Measurements from ENCODE around the gene CXXC5.

DNA sequence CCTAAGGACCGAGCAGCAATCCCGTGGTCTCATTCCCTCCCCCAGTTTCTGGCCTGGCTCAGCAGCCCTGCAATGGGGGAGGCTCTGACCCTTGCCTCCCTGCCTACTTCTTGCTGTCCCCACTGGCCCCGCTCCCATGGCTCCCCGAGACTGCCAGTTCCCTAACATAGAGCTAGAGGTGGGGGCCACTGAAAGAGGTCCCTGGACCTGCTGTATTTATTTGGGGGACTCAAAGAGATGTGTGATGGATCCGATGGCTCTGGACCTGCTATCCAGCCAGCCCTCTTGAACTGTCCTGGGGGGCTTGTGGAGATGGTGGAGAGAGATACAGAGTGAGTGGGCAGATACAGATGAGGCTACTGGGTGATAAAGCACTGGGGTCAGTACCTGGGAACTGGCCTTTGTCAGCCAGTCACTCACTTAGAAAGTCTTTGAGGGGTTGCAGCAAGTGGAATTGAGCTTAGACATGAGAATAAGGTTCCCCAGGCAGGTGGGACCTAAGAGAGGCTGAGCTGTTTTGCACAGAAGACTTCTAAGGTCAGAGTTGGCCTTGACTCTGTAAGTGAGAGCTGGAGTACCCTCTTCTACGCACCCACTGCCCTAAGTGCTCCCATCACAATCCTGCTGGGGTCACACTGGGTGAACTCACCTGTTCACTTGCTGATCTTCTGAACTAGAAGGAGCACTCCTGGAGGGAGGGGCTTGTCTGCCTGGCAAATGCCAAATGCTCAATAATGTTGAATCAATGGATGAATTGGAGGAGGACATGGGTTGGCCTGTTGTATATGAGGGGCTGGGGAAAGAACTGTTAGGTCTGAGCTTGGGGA is 42.9 kb downstream of the CXXC5 start:
- TF ChIP-seq, protein P1, sequence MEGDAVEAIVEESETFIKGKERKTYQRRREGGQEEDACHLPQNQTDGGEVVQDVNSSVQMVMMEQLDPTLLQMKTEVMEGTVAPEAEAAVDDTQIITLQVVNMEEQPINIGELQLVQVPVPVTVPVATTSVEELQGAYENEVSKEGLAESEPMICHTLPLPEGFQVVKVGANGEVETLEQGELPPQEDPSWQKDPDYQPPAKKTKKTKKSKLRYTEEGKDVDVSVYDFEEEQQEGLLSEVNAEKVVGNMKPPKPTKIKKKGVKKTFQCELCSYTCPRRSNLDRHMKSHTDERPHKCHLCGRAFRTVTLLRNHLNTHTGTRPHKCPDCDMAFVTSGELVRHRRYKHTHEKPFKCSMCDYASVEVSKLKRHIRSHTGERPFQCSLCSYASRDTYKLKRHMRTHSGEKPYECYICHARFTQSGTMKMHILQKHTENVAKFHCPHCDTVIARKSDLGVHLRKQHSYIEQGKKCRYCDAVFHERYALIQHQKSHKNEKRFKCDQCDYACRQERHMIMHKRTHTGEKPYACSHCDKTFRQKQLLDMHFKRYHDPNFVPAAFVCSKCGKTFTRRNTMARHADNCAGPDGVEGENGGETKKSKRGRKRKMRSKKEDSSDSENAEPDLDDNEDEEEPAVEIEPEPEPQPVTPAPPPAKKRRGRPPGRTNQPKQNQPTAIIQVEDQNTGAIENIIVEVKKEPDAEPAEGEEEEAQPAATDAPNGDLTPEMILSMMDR (conservative IDR thresholded peaks at IDR 0.05; ENCODE audit: low read depth, low read length): no peak
- TF ChIP-seq EZH2 (IDR thresholded peaks at IDR 0.05; ENCODE audit: borderline replicate concordance, low read depth, low read length, poor library complexity, severe bottlenecking): no peak
